HepG2 (cell line): ENCODE data around the gene TMEM63B. TPM values are rescaled to one million over a fixed set of nuclear protein-coding genes. Genes with fewer than 3 reads are reported as not detected.

Experiments
- CEBPG ChIP-seq: IDR thresholded peaks from 2 replicates; pipeline ENCODE4 v1.6.1; 2016
- CREB1 ChIP-seq, 2 experiments: fragments of 450-650 bp in 1 of 2; IDR thresholded peaks; 2 replicates each; pipeline ENCODE4 v1.6.1; 2016 to 2017; ENCODE audit warnings: control low read depth in 1 of 2, mild to moderate bottlenecking in 1 of 2, missing compliant biosample characterization in 1 of 2, missing genetic modification characterization in 1 of 2
- LCORL ChIP-seq, 2 experiments: fragments of 450-650 bp in 1 of 2; sonication (generic) in 1 of 2; formaldehyde crosslinking in 1 of 2; IDR thresholded peaks; 2 replicates each; pipeline versions ENCODE4 v1.5.0 to v1.6.1; 2017 to 2020; ENCODE audit warnings: antibody characterized with exemption in 1 of 2, missing genetic modification reagents in 1 of 2
- MED1 ChIP-seq: sonication (generic); formaldehyde crosslinking; IDR thresholded peaks from 2 replicates; pipeline ENCODE4 v1.4.0; 2020; ENCODE audit warnings: missing genetic modification reagents
- MLXIP ChIP-seq: sonication (generic); formaldehyde crosslinking; IDR thresholded peaks from 2 replicates; pipeline ENCODE4 v1.9.0; 2021; ENCODE audit warnings: missing genetic modification reagents, borderline replicate concordance
- MTA1 ChIP-seq: sonication (generic); formaldehyde crosslinking; IDR thresholded peaks from 2 replicates; pipeline ENCODE4 v1.4.0; 2020; ENCODE audit warnings: missing genetic modification reagents, mild to moderate bottlenecking, borderline replicate concordance
- NR2C2 ChIP-seq: sonication (generic); formaldehyde crosslinking; IDR thresholded peaks from 2 replicates; pipeline ENCODE4 v1.4.0; 2020; ENCODE audit warnings: missing genetic modification reagents, mild to moderate bottlenecking, moderate library complexity, borderline replicate concordance
- SMARCE1 ChIP-seq: fragments of 450-650 bp; IDR thresholded peaks from 2 replicates; pipeline ENCODE4 v1.6.1; 2017; ENCODE audit warnings: borderline replicate concordance
- STAG1 ChIP-seq: sonication (generic); formaldehyde crosslinking; IDR thresholded peaks from 2 replicates; pipeline ENCODE4 v1.4.0; 2020; ENCODE audit warnings: missing genetic modification reagents
- SYNCRIP ChIP-seq: fragments of 200-400 bp; formaldehyde crosslinking; IDR thresholded peaks from 2 replicates; pipeline ENCODE4 v1.6.1; 2018; ENCODE audit warnings: mild to moderate bottlenecking, low read depth, low read length; ENCODE audit not compliant: insufficient read depth
- ZGPAT ChIP-seq: IDR thresholded peaks from 2 replicates; pipeline ENCODE4 v1.6.1; 2016; ENCODE audit warnings: mild to moderate bottlenecking
- polyA plus RNA-seq, 8 experiments: library from polyadenylated mRNA; depleted of rRNA in 3 of 8; stranded (reverse) in 7 of 8; unstranded in 1 of 8; fragments of >200 nt; fragmentation: Illumina TruSeq in 4 of 8; extraction: Trizol in 4 of 8; gene quantifications; 2 replicates each; pipeline versions ENCODE4 v1.2.1 to v1.2.3, GENCODE V29; 2011 to 2016; ENCODE audit warnings: low read depth in 4 of 8, missing spikeins in 1 of 8, mixed read lengths in 1 of 8; ENCODE audit not compliant: insufficient read depth in 1 of 8
- total RNA-seq, 5 experiments: library from RNA; depleted of rRNA; stranded (reverse); fragments of >200 nt; fragmentation: Illumina TruSeq; extraction: Trizol; gene quantifications; 2 replicates each; pipeline ENCODE4 v1.2.3, GENCODE V29; 2016; ENCODE audit warnings: low read depth in 1 of 5
- TF ChIP-seq, protein P1 (sequence below): sonication (generic); formaldehyde crosslinking; IDR thresholded peaks from 2 replicates; pipeline ENCODE4 v1.4.0; 2020; ENCODE audit warnings: missing genetic modification reagents, borderline replicate concordance
- TF ChIP-seq, protein P2 (sequence below): sonication (generic); formaldehyde crosslinking; IDR thresholded peaks from 2 replicates; pipeline ENCODE4 v1.4.0; 2020; ENCODE audit warnings: missing genetic modification reagents, borderline replicate concordance
- TF ChIP-seq, protein P3 (sequence below): sonication (generic); formaldehyde crosslinking; IDR thresholded peaks from 2 replicates; pipeline ENCODE4 v1.5.0; 2020; ENCODE audit warnings: missing genetic modification reagents
- TF ChIP-seq, protein P4 (sequence below): sonication (generic); formaldehyde crosslinking; IDR thresholded peaks from 2 replicates; pipeline ENCODE4 v1.4.0; 2020; ENCODE audit warnings: missing genetic modification reagents

The TMEM63B gene
- total and polyA plus RNA-seq, 2 of the 13 experiments (the other 11 are each of a cell fraction or from before 2014, with no cell fraction given) = 27.4 to 75.8 TPM

GRCh38 chr6:44179072-44179536, 51.8 kb downstream of the TMEM63B start (continued):
- TF ChIP-seq, protein P1, sequence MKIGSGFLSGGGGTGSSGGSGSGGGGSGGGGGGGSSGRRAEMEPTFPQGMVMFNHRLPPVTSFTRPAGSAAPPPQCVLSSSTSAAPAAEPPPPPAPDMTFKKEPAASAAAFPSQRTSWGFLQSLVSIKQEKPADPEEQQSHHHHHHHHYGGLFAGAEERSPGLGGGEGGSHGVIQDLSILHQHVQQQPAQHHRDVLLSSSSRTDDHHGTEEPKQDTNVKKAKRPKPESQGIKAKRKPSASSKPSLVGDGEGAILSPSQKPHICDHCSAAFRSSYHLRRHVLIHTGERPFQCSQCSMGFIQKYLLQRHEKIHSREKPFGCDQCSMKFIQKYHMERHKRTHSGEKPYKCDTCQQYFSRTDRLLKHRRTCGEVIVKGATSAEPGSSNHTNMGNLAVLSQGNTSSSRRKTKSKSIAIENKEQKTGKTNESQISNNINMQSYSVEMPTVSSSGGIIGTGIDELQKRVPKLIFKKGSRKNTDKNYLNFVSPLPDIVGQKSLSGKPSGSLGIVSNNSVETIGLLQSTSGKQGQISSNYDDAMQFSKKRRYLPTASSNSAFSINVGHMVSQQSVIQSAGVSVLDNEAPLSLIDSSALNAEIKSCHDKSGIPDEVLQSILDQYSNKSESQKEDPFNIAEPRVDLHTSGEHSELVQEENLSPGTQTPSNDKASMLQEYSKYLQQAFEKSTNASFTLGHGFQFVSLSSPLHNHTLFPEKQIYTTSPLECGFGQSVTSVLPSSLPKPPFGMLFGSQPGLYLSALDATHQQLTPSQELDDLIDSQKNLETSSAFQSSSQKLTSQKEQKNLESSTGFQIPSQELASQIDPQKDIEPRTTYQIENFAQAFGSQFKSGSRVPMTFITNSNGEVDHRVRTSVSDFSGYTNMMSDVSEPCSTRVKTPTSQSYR (CRISPR knock-in tag) = peak; percentile 65; the same call in 1 of the 2 replicates
- no peak for TF ChIP-seq SYNCRIP
- TF ChIP-seq CREB1 (IDR thresholded peaks at IDR 0.05) = peak; percentile 45; the same call in 1 of the 2 replicates
- TF ChIP-seq CREB1 (CRISPR knock-in tag; IDR thresholded peaks at IDR 0.05) = no peak
- 0 out of 2 replicates have a peak, but pooled peaks have one; percentile 64 for TF ChIP-seq MTA1 (CRISPR knock-in tag)
- TF ChIP-seq, protein P2, sequence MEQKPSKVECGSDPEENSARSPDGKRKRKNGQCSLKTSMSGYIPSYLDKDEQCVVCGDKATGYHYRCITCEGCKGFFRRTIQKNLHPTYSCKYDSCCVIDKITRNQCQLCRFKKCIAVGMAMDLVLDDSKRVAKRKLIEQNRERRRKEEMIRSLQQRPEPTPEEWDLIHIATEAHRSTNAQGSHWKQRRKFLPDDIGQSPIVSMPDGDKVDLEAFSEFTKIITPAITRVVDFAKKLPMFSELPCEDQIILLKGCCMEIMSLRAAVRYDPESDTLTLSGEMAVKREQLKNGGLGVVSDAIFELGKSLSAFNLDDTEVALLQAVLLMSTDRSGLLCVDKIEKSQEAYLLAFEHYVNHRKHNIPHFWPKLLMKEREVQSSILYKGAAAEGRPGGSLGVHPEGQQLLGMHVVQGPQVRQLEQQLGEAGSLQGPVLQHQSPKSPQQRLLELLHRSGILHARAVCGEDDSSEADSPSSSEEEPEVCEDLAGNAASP (CRISPR knock-in tag) = peak; percentile 63; the same call in 1 of the 2 replicates
- peak; percentile 62; the same call in 1 of the 2 replicates for TF ChIP-seq ZGPAT (CRISPR knock-in tag)
- TF ChIP-seq STAG1 (CRISPR knock-in tag) = 0 out of 2 replicates have a peak, but pooled peaks have one; percentile 6
- TF ChIP-seq LCORL (IDR thresholded peaks at IDR 0.05) = no peak
- peak; percentile 55; the same call in 1 of the 2 replicates for TF ChIP-seq LCORL (CRISPR knock-in tag; IDR thresholded peaks at IDR 0.05)
- TF ChIP-seq MED1 (CRISPR knock-in tag) = 0 out of 2 replicates have a peak, but pooled peaks have one; percentile 19
- TF ChIP-seq, protein P3, sequence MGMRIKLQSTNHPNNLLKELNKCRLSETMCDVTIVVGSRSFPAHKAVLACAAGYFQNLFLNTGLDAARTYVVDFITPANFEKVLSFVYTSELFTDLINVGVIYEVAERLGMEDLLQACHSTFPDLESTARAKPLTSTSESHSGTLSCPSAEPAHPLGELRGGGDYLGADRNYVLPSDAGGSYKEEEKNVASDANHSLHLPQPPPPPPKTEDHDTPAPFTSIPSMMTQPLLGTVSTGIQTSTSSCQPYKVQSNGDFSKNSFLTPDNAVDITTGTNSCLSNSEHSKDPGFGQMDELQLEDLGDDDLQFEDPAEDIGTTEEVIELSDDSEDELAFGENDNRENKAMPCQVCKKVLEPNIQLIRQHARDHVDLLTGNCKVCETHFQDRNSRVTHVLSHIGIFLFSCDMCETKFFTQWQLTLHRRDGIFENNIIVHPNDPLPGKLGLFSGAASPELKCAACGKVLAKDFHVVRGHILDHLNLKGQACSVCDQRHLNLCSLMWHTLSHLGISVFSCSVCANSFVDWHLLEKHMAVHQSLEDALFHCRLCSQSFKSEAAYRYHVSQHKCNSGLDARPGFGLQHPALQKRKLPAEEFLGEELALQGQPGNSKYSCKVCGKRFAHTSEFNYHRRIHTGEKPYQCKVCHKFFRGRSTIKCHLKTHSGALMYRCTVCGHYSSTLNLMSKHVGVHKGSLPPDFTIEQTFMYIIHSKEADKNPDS (CRISPR knock-in tag) = no peak
- no peak for TF ChIP-seq SMARCE1
- peak; percentile 18; the same call in 1 of the 2 replicates for TF ChIP-seq CEBPG (CRISPR knock-in tag)
- TF ChIP-seq, protein P4, sequence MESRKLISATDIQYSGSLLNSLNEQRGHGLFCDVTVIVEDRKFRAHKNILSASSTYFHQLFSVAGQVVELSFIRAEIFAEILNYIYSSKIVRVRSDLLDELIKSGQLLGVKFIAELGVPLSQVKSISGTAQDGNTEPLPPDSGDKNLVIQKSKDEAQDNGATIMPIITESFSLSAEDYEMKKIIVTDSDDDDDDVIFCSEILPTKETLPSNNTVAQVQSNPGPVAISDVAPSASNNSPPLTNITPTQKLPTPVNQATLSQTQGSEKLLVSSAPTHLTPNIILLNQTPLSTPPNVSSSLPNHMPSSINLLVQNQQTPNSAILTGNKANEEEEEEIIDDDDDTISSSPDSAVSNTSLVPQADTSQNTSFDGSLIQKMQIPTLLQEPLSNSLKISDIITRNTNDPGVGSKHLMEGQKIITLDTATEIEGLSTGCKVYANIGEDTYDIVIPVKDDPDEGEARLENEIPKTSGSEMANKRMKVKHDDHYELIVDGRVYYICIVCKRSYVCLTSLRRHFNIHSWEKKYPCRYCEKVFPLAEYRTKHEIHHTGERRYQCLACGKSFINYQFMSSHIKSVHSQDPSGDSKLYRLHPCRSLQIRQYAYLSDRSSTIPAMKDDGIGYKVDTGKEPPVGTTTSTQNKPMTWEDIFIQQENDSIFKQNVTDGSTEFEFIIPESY = 0 out of 2 replicates have a peak, but pooled peaks have one; percentile 19
- TF ChIP-seq MLXIP (CRISPR knock-in tag) = no peak
- peak; percentile 86 for TF ChIP-seq NR2C2 (CRISPR knock-in tag)
